Mucosa of stomach (tissue), 1 donor: ENCODE results near the gene PHKA2.
"Not testable (repeated sequence)": the region's sequence is repeated elsewhere in the genome, so short reads cannot be mapped to it uniquely, and the experiment has no call there.

ENCODE experiments used
- H3K27me3 ChIP-seq: one replicate; pipeline ENCODE4 v1.7.0; 2013; ENCODE audit warnings: mild to moderate bottlenecking, low read length; ENCODE audit not compliant: control insufficient read depth, insufficient read depth
- H3K36me3 ChIP-seq: one replicate; pipeline ENCODE4 v1.7.0; 2013; ENCODE audit warnings: low read length; ENCODE audit not compliant: control insufficient read depth, insufficient read depth
- H3K4me1 ChIP-seq: one replicate; pipeline ENCODE4 v1.7.0; 2013; ENCODE audit warnings: mild to moderate bottlenecking, low read length; ENCODE audit not compliant: control insufficient read depth, insufficient read depth
- H3K4me3 ChIP-seq: one replicate; pipeline ENCODE4 v1.7.0; 2013; ENCODE audit warnings: low read length
- H3K9ac ChIP-seq: one replicate; pipeline ENCODE4 v1.7.0; 2013; ENCODE audit warnings: mild to moderate bottlenecking, low read length, moderate library complexity
- H3K9me3 ChIP-seq: one replicate; pipeline ENCODE4 v1.7.0; 2013; ENCODE audit warnings: mild to moderate bottlenecking, low read length, moderate library complexity; ENCODE audit not compliant: control insufficient read depth
- donor health status: Pancreatic carcinoma.

Gene PHKA2

DNA sequence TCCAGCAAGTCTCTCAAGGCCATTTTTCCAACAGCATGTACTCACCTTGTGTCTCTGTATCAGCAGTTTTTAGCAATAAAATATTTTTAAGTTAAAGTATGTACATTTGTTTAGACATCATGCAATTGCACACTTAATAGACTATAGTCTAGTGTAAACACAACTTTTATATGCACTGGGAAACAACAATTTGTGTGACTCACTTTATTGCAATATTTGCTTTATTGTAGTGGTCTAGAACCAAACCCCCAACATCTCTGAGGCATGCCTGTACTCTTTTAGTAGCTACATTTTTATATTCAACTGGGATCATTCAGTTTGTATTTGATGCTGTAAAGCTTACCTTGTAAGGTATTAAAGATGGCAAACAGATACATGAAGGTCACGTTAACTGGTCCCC is 14.7 kb upstream of the PHKA2 start:
- no peak overlapping the region for H3K4me3 ChIP-seq
- H3K4me1 ChIP-seq, result no peaks in the 10 kb centered on the region
- no peak overlapping the region for H3K9ac ChIP-seq
- no peaks in the 10 kb centered on the region for H3K9me3 ChIP-seq
- no peaks in the 10 kb centered on the region for H3K27me3 ChIP-seq
- H3K36me3 ChIP-seq, result no peaks in the 10 kb centered on the region

DNA sequence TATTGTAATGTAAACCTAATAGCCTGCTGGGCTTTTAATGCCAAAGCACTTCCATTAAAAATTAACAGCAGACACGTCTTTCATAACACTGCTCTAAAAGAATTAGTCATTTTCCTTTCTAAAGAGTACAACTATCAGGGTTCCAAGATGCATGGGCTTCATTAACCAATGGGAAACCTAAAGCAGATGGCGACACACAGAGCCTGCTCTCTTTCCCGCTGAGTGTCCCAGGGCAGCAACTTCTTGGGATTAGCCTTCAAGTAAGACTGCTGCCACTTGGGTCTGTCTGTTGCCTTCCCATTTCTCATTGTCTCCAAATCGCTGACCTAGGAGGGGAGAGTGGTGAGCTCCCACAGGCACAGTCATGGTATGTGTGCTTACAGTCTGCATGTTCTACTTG is 14.0 kb upstream of the PHKA2 start:
- Histone ChIP-seq H3K27me3 (no peaks in the 10 kb centered on the region), H3K9ac (no peak overlapping the region), H3K4me3 (no peak overlapping the region), H3K9me3 (no peaks in the 10 kb centered on the region), H3K36me3 (no peaks in the 10 kb centered on the region), H3K4me1 (no peaks in the 10 kb centered on the region)

- no peaks in the 10 kb centered on the region for H3K27me3 ChIP-seq
- H3K9ac ChIP-seq, result no peak overlapping the region
- H3K4me3 ChIP-seq, result no peak overlapping the region
- H3K9me3 ChIP-seq, result no peaks in the 10 kb centered on the region
- H3K4me1 ChIP-seq, result peaks cover 3% of the 10 kb centered on the region
- H3K36me3 ChIP-seq, result no peaks in the 10 kb centered on the region
Observed at GRCh38 chrX:18996536-18996935, 12.6 kb upstream of the PHKA2 start.

DNA sequence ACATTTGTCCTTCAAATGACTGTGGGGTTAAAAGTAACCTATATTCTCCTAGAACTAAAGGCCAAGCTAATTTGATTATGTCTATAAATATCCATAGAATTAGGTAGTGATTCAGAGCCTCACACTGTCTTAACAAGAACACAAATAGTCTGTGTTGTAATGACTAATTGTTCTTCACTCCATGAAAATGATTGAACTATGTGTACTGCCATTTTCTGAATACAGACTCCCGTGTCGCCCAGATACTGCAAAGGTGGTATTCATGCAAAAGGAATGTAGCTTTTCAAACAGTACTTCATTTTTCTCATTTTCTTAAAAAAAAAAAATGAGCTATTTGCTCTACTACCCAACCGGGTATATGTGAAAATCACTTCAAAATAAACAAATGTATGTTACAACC is 11.3 kb upstream of the PHKA2 start:
- H3K36me3 ChIP-seq, result no peaks in the 10 kb centered on the region
- H3K4me1 ChIP-seq, result peaks cover 3% of the 10 kb centered on the region
- H3K27me3 ChIP-seq, result no peaks in the 10 kb centered on the region
- no peak overlapping the region for H3K9ac ChIP-seq
- H3K9me3 ChIP-seq, result no peaks in the 10 kb centered on the region
- no peak overlapping the region for H3K4me3 ChIP-seq

DNA sequence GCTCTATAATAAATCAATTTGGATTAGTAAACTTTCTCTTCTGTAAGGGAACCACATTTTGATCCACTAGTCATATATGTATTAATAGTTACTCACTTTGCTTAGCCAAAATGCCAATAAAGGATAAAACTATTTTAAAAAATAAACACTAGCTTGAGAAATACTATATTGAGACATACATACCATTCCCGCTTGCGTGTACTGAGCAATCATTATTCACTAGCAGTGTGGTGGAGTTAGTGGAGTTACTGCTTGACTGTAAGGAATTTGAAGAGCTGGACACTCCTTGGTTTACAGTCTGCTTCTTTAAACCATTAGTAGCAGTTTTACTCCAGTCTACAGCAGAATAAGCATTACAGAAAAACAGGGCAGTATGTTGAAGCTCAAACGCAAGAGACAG is 10.8 kb upstream of the PHKA2 start:
- Histone ChIP-seq H3K4me1 (peaks cover 3% of the 10 kb centered on the region), H3K9me3 (no peaks in the 10 kb centered on the region), H3K4me3 (no peak overlapping the region), H3K9ac (no peak overlapping the region), H3K27me3 (no peaks in the 10 kb centered on the region), H3K36me3 (no peaks in the 10 kb centered on the region)

GRCh38 chrX:18992829-18993228 is 8.9 kb upstream of the PHKA2 start:
- Histone ChIP-seq H3K36me3 (no peaks in the 10 kb centered on the region), H3K27me3 (no peaks in the 10 kb centered on the region), H3K4me1 (peaks cover 3% of the 10 kb centered on the region), H3K9me3 (no peaks in the 10 kb centered on the region), H3K9ac (no peak overlapping the region), H3K4me3 (no peak overlapping the region)

- peak overlapping the region; percentile 59 for H3K9ac ChIP-seq
- H3K4me1 ChIP-seq, result peaks cover 14% of the 10 kb centered on the region
- H3K4me3 ChIP-seq, result peak overlapping the region; percentile 36
- no peaks in the 10 kb centered on the region for H3K27me3 ChIP-seq
- no peaks in the 10 kb centered on the region for H3K36me3 ChIP-seq
- H3K9me3 ChIP-seq, result no peaks in the 10 kb centered on the region
Observed at GRCh38 chrX:18985186-18985435, 1.2 kb upstream of the PHKA2 start.

DNA sequence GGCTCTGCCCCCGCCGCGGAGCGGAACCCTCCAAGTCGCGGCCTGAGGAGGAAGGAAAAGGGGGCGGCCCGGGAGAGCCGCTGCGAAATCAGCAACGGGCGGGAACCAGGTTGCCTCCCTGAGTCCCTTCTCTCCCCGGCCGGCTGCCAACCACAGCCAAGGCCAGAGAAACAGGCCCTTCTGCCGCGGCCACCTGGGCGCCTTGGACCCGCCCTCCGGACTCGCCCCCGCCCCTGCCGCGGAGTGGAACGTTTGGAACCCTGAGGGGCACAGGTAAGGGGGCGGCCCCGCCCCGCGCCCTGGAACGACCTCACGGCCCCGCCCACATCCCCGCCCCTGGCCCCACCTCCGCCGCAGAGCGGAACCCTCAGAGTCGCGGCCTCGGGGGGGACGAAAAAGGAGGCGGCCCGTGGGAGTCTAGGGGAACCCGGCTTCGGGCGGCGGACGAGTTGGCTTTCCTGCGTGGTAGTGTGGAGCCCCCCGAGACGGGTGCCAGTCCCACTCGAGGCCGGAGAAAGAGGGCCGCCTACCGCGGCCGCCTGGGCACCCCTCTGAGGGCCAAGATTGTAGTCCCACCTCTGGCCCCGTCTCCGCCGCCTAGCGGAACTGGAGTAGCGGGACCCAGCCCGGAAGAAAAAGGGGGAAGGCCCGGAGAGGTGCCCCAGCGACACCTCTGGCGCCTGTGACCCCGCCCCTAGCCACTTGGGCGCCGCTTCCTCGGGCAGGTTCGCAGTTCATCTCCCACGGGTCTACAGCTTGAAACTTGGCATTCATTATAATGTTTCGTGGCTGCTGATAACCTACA is 669 bp upstream of the PHKA2 start:
- no peaks in the 10 kb centered on the region for H3K27me3 ChIP-seq
- H3K9me3 ChIP-seq, result no peaks in the 10 kb centered on the region
- H3K9ac ChIP-seq, result peak overlapping the region; percentile 59
- H3K4me3 ChIP-seq, result peak overlapping the region; percentile 36
- no peaks in the 10 kb centered on the region for H3K36me3 ChIP-seq
- peaks cover 14% of the 10 kb centered on the region for H3K4me1 ChIP-seq

DNA sequence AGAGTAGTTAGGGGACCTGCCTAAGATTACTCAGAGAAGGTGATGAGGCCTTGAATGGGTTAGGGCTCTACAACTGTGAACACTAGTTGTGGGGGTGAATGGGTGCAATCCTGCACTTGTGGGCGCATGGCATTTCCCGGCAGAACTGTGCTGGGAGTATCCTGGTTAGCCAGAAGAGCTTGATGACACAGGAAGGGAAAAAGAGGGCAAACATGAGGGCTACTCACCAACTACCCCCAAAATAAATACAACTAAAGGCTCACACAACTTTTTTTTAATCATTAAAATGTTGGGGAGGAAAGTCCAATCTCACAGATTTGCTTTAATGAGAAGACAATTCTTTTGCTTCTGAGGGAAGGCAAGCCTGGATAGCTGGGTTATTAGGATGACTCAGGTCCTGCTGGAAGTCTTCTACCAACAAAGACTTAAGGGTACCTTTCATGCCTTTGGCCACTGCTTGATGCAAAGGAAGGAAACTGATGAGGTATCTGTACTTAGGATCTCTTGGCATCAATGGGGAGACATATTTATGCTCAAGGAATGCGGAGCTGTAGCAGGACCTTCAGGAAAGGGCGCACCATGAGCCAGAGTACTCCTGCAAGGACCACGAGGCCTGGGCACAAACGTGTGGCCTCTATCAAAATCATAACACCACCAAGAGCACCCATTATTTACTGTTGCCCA is 2.6 kb downstream of the PHKA2 start:
- H3K4me1 ChIP-seq, result peaks cover 14% of the 10 kb centered on the region
- no peaks in the 10 kb centered on the region for H3K36me3 ChIP-seq
- H3K9ac ChIP-seq, result no peak overlapping the region
- H3K9me3 ChIP-seq, result no peaks in the 10 kb centered on the region
- H3K27me3 ChIP-seq, result no peaks in the 10 kb centered on the region
- no peak overlapping the region for H3K4me3 ChIP-seq

GRCh38 chrX:18980262-18980661 is 3.7 kb downstream of the PHKA2 start:
- H3K9me3 ChIP-seq, H3K27me3 ChIP-seq, H3K9ac ChIP-seq, H3K36me3 ChIP-seq, H3K4me3 ChIP-seq: not testable (repeated sequence)
- H3K4me1 ChIP-seq, result peaks cover 11% of the 10 kb centered on the region

GRCh38 chrX:18974993-18975392 is 8.9 kb downstream of the PHKA2 start:
- H3K4me3 ChIP-seq, result no peak overlapping the region
- H3K27me3 ChIP-seq, result no peaks in the 10 kb centered on the region
- no peaks in the 10 kb centered on the region for H3K36me3 ChIP-seq
- H3K4me1 ChIP-seq, result no peaks in the 10 kb centered on the region
- H3K9me3 ChIP-seq, result no peaks in the 10 kb centered on the region
- H3K9ac ChIP-seq, result no peak overlapping the region

DNA sequence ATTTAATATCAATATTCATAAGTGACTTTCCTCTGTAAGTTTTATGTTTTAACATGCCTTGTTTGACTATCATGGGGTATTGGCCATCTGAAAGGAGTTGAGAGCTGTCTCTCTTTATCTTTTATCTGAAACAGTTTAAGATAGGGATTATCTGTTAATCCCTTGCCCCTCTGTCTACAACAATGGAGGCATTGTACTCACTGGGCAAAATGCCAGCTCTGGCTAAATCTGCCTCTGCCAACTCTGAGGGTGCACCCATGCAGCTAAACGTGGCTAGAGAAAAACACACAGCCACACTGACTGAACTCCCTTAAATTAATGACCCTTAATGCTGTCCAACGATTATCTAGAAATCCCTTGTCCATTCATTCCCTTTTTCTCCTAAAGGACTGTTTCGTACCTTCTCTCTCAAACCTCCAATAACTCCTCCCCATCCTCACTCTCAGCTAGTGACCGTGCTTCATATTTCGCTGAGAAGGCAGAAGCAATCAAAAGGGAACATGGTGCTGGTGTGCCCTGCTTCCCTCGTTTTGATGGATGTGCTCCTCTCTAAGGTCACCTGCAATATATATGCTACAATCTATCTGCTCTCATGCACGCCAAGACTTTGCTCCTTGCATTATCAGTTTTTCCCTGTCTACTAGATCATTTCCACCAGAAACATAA is 10.3 kb downstream of the PHKA2 start:
- Histone ChIP-seq H3K4me3 (no peak overlapping the region), H3K36me3 (no peaks in the 10 kb centered on the region), H3K27me3 (no peaks in the 10 kb centered on the region), H3K9me3 (no peaks in the 10 kb centered on the region), H3K9ac (no peak overlapping the region), H3K4me1 (no peaks in the 10 kb centered on the region)
